ENCODE measurements around the gene CCSER1.
"Not testable (repeated sequence)": the region's sequence is repeated elsewhere in the genome, so short reads cannot be mapped to it uniquely, and the experiment has no call there.

Gene CCSER1

DNA sequence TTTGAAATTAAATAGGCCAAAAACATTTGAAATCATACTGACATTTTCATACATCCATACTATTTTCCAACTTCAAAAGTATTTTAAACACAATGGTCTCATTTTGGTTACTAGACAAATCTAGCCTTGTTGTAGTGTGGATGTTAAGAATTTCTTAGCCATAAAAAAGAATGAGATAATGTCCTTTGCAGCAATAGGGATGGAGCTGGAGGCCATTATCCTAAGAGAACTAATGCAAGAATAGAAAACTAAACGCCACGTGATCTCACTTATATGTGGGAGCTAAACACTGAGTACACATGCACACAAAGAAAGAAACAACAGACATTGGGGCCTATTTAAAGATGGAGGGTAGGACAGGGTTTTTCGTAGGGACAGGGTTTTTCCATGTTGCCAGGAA is 153.8 kb downstream of the CCSER1 start:
- DNase-seq (ENCODE audit: low spot score) = no peak
- TF ChIP-seq, protein P1, sequence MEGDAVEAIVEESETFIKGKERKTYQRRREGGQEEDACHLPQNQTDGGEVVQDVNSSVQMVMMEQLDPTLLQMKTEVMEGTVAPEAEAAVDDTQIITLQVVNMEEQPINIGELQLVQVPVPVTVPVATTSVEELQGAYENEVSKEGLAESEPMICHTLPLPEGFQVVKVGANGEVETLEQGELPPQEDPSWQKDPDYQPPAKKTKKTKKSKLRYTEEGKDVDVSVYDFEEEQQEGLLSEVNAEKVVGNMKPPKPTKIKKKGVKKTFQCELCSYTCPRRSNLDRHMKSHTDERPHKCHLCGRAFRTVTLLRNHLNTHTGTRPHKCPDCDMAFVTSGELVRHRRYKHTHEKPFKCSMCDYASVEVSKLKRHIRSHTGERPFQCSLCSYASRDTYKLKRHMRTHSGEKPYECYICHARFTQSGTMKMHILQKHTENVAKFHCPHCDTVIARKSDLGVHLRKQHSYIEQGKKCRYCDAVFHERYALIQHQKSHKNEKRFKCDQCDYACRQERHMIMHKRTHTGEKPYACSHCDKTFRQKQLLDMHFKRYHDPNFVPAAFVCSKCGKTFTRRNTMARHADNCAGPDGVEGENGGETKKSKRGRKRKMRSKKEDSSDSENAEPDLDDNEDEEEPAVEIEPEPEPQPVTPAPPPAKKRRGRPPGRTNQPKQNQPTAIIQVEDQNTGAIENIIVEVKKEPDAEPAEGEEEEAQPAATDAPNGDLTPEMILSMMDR (IDR thresholded peaks at IDR 0.05; ENCODE audit: extremely low read depth, missing control alignments) = no peak

DNA sequence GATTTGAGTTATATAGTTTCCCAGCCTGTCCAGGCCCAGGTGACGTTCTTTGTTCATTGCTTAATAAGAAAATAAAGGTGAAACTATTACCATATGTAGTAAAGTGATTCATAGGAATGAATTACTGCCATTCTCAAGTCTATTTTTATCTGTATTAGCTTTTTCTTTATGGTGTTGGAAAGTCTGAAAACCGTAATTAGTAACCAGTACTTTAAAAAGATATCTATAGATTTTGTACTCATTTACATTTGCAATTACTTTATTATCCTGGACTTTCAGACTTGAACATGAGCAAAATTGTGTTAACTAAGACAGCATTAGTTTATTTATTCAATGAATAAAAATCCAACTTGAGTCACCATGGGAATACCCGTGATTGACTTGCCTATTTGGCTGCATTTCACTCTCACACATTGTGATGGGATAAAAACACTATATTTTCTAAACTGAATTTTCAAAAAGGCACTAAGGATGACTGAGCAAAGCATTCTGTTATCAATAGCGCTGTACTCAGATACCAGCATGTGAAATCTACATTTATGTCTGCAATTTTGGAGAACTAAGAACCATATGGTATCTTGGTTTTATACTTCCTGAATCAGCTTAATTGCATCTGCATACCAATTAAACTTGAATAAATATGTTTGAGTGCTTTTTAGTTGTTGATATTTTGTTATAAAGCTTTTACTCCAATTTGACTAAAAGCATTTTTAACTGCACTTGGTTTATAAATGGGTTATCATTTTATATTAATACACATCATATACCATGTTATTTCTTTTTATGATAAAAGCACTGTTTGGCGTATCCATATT is 154.6 kb downstream of the CCSER1 start:
- TF ChIP-seq, protein P1 (IDR thresholded peaks at IDR 0.05; ENCODE audit: extremely low read depth, missing control alignments) = no peak
- no peak for DNase-seq (ENCODE audit: low spot score)

DNA sequence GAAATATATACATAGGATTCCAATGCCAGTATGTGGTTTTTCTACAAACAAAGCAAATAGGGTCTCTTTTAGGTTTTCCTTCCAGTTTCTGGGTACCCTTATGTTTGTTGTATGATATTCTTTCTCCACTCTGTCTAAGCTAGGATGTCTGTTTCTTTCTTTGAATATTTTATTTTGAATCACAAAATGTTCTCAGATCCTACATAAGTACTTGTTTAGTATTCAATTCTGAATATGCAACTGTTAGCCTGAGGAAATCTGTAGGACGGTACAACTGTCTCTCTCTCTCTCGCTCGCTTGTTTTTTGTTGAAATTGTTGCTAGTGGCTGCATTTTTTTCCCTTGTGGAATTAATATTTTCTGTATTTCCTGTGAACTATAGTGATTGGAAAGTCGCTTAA is 163.2 kb downstream of the CCSER1 start:
- TF ChIP-seq, protein P1 (IDR thresholded peaks at IDR 0.05; ENCODE audit: extremely low read depth, missing control alignments) = no peak
- no peak for DNase-seq (ENCODE audit: low spot score)

DNA sequence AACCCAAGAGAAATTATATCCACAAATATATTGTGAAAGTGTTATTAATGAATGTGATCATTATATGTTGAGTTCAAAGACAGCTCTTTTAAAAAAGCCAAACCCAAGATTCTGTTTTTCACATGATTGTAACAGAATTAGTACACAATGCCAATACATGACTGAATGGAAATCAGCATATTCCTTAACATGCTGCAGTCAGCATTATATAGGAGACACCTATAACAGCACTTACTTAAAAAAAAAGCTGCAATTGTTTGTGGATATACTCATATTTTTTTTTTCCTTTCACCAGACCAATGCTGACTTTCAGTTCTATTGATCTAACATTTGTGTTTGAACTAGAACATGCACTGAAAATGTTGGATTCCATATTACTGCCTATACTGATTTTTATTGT is 165.2 kb downstream of the CCSER1 start:
- DNase-seq (ENCODE audit: low spot score) = no peak

DNA sequence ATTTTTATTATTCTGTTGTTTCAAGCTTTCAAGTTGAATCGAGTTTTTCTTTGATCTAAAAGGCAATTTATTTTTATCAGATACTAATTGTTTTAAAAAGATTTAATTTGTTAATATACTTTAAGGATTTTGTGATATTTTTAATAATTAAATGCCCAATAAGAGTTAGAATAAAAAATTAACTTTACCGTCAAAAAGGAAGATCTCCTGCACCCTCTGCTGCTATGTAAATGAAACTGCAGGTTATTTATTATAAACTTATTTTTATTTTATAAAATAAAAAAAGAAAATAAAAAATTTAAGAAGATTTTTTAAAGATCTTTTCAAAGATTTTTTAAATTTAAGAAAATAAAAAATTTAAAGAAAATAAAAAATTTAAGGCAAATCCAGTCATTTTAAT is 166.1 kb downstream of the CCSER1 start:
- DNase-seq (ENCODE audit: low spot score) = no peak
- TF ChIP-seq, protein P1 (IDR thresholded peaks at IDR 0.05; ENCODE audit: extremely low read depth, missing control alignments) = no peak

More for the DNA sequence above, 165.2 kb downstream of the CCSER1 start:
- TF ChIP-seq, protein P1 (IDR thresholded peaks at IDR 0.05; ENCODE audit: extremely low read depth, missing control alignments) = no peak

DNA sequence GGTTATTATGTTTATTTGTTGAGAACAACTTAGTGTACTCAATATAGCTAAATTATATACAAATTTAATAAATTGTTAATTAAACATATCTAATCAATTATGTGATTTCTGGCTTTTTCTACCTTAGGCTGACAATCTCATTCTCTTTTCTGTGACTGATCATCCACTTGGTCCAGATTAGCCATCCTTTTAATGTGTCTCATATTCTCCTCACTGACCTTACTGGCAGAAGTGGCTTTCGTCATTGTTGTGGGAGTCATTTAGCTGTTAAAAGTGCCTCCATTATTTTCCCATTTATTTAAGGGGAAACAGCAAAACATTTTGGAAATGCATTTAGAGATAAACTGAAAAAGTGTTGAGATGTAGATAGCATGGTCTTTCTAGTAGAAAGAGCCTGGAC is 172.2 kb downstream of the CCSER1 start:
- TF ChIP-seq, protein P1 (IDR thresholded peaks at IDR 0.05; ENCODE audit: extremely low read depth, missing control alignments) = no peak
- no peak for DNase-seq (ENCODE audit: low spot score)

DNA sequence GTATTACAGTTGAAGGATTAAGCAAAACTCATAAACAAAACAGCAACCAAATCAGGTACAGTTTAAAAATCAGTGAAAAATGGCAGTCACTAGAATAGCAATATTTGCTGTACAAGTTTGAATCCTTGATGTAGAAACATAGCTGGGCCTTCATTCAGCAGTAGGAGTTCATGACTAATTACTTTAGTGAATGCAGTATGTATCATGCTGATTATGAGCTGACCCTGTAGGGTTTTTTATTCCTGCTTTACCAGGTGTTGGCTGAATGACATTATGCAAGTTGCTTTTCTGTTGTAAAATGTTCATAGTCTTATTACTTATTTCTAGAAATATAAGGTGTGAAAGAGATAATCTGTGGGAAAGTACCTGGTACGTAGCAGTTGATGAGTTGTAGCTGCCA is 179.6 kb downstream of the CCSER1 start:
- TF ChIP-seq, protein P1 (IDR thresholded peaks at IDR 0.05; ENCODE audit: extremely low read depth, missing control alignments) = no peak

DNA sequence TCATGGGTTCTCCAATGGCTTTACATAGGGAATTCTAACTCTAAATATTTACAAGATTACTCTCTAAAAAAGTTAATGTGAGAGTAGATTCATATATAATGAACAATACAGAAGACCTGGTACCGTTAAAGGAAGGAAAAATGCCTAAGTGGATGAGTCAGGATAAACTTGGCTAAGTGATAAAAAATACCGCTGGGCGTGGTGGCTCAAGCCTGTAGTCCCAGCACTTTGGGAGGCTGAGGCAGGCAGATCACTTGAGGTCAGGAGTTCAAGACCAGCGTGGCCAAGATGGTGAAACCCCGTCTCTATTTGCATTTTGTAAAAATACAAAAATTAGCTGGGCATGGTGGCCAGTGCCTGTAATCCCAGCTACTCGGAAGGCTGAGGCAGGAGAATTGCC is 189.9 kb downstream of the CCSER1 start:
- DNase-seq (ENCODE audit: low spot score) = not testable (repeated sequence)

More for the DNA sequence above, 179.6 kb downstream of the CCSER1 start:
- no peak for DNase-seq (ENCODE audit: low spot score)
